Activated naive CD8-positive, alpha-beta T cell treated with anti-CD3 and anti-CD28 coated beads for 36 hours (primary cell): ENCODE results near the gene ASAP2. TPM values are rescaled to one million over a fixed set of nuclear protein-coding genes. Genes with fewer than 3 reads are reported as not detected.

Experiments used
- DNase-seq: peaks from one replicate; pipeline ENCODE4 v3.0.0; 2021
- H3K27ac Mint-ChIP-seq: one replicate; pipeline ENCODE4 v1.8.0; 2022; ENCODE audit warnings: mild to moderate bottlenecking, moderate library complexity, mixed read lengths
- H3K27me3 Mint-ChIP-seq: one replicate; pipeline ENCODE4 v1.8.0; 2022; ENCODE audit warnings: mild to moderate bottlenecking, mixed read lengths
- H3K36me3 Mint-ChIP-seq: one replicate; pipeline ENCODE4 v1.8.0; 2021; ENCODE audit warnings: mild to moderate bottlenecking, mixed read lengths
- H3K4me1 Mint-ChIP-seq: one replicate; pipeline ENCODE4 v1.8.0; 2021; ENCODE audit warnings: mixed read lengths
- H3K4me3 Mint-ChIP-seq: one replicate; pipeline ENCODE4 v1.8.0; 2022; ENCODE audit warnings: mild to moderate bottlenecking, moderate library complexity, mixed read lengths
- H3K9me3 Mint-ChIP-seq: one replicate; pipeline ENCODE4 v1.8.0; 2022; ENCODE audit warnings: mixed read lengths
- total RNA-seq, 2 experiments: library from RNA; stranded (reverse); gene quantifications; one replicate each; pipeline ENCODE4 v1.2.3, GENCODE V29; 2021

ASAP2 gene
- total RNA-seq, 2 experiments from 2014 or later: 0.04 to 0.12 TPM

- H3K27ac Mint-ChIP-seq: no peak overlapping the region
- peaks cover 12% of the 10 kb centered on the region for H3K27me3 Mint-ChIP-seq
- no peaks in the 10 kb centered on the region for H3K4me1 Mint-ChIP-seq
- H3K9me3 Mint-ChIP-seq: no peaks in the 10 kb centered on the region
- no peaks in the 10 kb centered on the region for H3K36me3 Mint-ChIP-seq
- H3K4me3 Mint-ChIP-seq: no peak overlapping the region
- no peak for DNase-seq
Observed at GRCh38 chr2:9174771-9175437, 31.7 kb upstream of the ASAP2 start.

GRCh38 chr2:9178110-9178903 is 28.3 kb upstream of the ASAP2 start:
- Mint-ChIP-seq H3K27ac (no peak overlapping the region), H3K27me3 (peaks cover 24% of the 10 kb centered on the region), H3K4me3 (no peak overlapping the region), H3K36me3 (no peaks in the 10 kb centered on the region), H3K9me3 (peaks cover 2% of the 10 kb centered on the region), H3K4me1 (no peaks in the 10 kb centered on the region)
- DNase-seq: no peak

GRCh38 chr2:9178904-9179571 is 27.6 kb upstream of the ASAP2 start:
- Mint-ChIP-seq H3K27ac (no peak overlapping the region), H3K4me3 (no peak overlapping the region), H3K27me3 (peaks cover 28% of the 10 kb centered on the region), H3K36me3 (no peaks in the 10 kb centered on the region), H3K4me1 (no peaks in the 10 kb centered on the region), H3K9me3 (peaks cover 2% of the 10 kb centered on the region)
- no peak for DNase-seq

- no peaks in the 10 kb centered on the region for H3K36me3 Mint-ChIP-seq
- H3K4me1 Mint-ChIP-seq: no peaks in the 10 kb centered on the region
- peaks cover 2% of the 10 kb centered on the region for H3K9me3 Mint-ChIP-seq
- peaks cover 29% of the 10 kb centered on the region for H3K27me3 Mint-ChIP-seq
- DNase-seq: no peak
- H3K4me3 Mint-ChIP-seq: no peak overlapping the region
- no peak overlapping the region for H3K27ac Mint-ChIP-seq
Observed at GRCh38 chr2:9179572-9180201, 26.9 kb upstream of the ASAP2 start.

- peaks cover 2% of the 10 kb centered on the region for H3K9me3 Mint-ChIP-seq
- no peak overlapping the region for H3K27ac Mint-ChIP-seq
- no peaks in the 10 kb centered on the region for H3K4me1 Mint-ChIP-seq
- no peak overlapping the region for H3K4me3 Mint-ChIP-seq
- no peak for DNase-seq
- no peaks in the 10 kb centered on the region for H3K36me3 Mint-ChIP-seq
- H3K27me3 Mint-ChIP-seq: peaks cover 31% of the 10 kb centered on the region
Observed at GRCh38 chr2:9184361-9184760, 22.3 kb upstream of the ASAP2 start.

- Mint-ChIP-seq H3K4me3 (no peak overlapping the region), H3K36me3 (no peaks in the 10 kb centered on the region), H3K4me1 (no peaks in the 10 kb centered on the region), H3K27ac (no peak overlapping the region), H3K9me3 (no peaks in the 10 kb centered on the region), H3K27me3 (peaks cover 18% of the 10 kb centered on the region)
- no peak for DNase-seq
Observed at GRCh38 chr2:9187620-9188214, 18.9 kb upstream of the ASAP2 start.

GRCh38 chr2:9188823-9189222 is 17.8 kb upstream of the ASAP2 start:
- no peaks in the 10 kb centered on the region for H3K36me3 Mint-ChIP-seq
- H3K9me3 Mint-ChIP-seq: no peaks in the 10 kb centered on the region
- H3K4me3 Mint-ChIP-seq: no peak overlapping the region
- no peak for DNase-seq
- no peak overlapping the region for H3K27ac Mint-ChIP-seq
- H3K27me3 Mint-ChIP-seq: peaks cover 9% of the 10 kb centered on the region
- no peaks in the 10 kb centered on the region for H3K4me1 Mint-ChIP-seq

GRCh38 chr2:9189901-9190300 is 16.7 kb upstream of the ASAP2 start:
- no peaks in the 10 kb centered on the region for H3K9me3 Mint-ChIP-seq

GRCh38 chr2:9191041-9191481 is 15.6 kb upstream of the ASAP2 start:
- Mint-ChIP-seq H3K4me3 (no peak overlapping the region), H3K36me3 (no peaks in the 10 kb centered on the region), H3K9me3 (no peaks in the 10 kb centered on the region), H3K27ac (no peak overlapping the region), H3K4me1 (no peaks in the 10 kb centered on the region), H3K27me3 (peaks cover 4% of the 10 kb centered on the region)
- no peak for DNase-seq

More at GRCh38 chr2:9189901-9190300, 16.7 kb upstream of the ASAP2 start:
- no peak overlapping the region for H3K27ac Mint-ChIP-seq
- H3K27me3 Mint-ChIP-seq: peaks cover under 1% of the 10 kb centered on the region
- no peaks in the 10 kb centered on the region for H3K36me3 Mint-ChIP-seq
- no peak overlapping the region for H3K4me3 Mint-ChIP-seq
- DNase-seq: no peak
- no peaks in the 10 kb centered on the region for H3K4me1 Mint-ChIP-seq

GRCh38 chr2:9192712-9193111 is 13.9 kb upstream of the ASAP2 start:
- H3K4me3 Mint-ChIP-seq: no peak overlapping the region
- no peak for DNase-seq
- no peaks in the 10 kb centered on the region for H3K36me3 Mint-ChIP-seq
- no peak overlapping the region for H3K27ac Mint-ChIP-seq
- H3K27me3 Mint-ChIP-seq: peaks cover 17% of the 10 kb centered on the region
- peaks cover 1% of the 10 kb centered on the region for H3K9me3 Mint-ChIP-seq
- no peaks in the 10 kb centered on the region for H3K4me1 Mint-ChIP-seq

- Mint-ChIP-seq H3K4me1 (no peaks in the 10 kb centered on the region), H3K4me3 (no peak overlapping the region), H3K9me3 (peaks cover 1% of the 10 kb centered on the region), H3K27ac (no peak overlapping the region), H3K27me3 (peaks cover 28% of the 10 kb centered on the region), H3K36me3 (no peaks in the 10 kb centered on the region)
- DNase-seq: no peak
Observed at GRCh38 chr2:9194352-9194751, 12.3 kb upstream of the ASAP2 start.

- no peak for DNase-seq
- H3K36me3 Mint-ChIP-seq: no peaks in the 10 kb centered on the region
- H3K27ac Mint-ChIP-seq: no peak overlapping the region
- H3K4me1 Mint-ChIP-seq: no peaks in the 10 kb centered on the region
- no peak overlapping the region for H3K4me3 Mint-ChIP-seq
- peaks cover 1% of the 10 kb centered on the region for H3K9me3 Mint-ChIP-seq
- H3K27me3 Mint-ChIP-seq: peaks cover 41% of the 10 kb centered on the region
Observed at GRCh38 chr2:9196637-9197036, 10.0 kb upstream of the ASAP2 start.

- H3K4me1 Mint-ChIP-seq: no peaks in the 10 kb centered on the region
- peaks cover 1% of the 10 kb centered on the region for H3K9me3 Mint-ChIP-seq
- no peak overlapping the region for H3K27ac Mint-ChIP-seq
- no peaks in the 10 kb centered on the region for H3K36me3 Mint-ChIP-seq
- H3K27me3 Mint-ChIP-seq: peaks cover 45% of the 10 kb centered on the region
- H3K4me3 Mint-ChIP-seq: no peak overlapping the region
- no peak for DNase-seq
Observed at GRCh38 chr2:9197916-9198315, 8.7 kb upstream of the ASAP2 start.

GRCh38 chr2:9199716-9200632 is 6.6 kb upstream of the ASAP2 start:
- Mint-ChIP-seq H3K27me3 (peaks cover 61% of the 10 kb centered on the region), H3K4me1 (no peaks in the 10 kb centered on the region), H3K9me3 (peaks cover 1% of the 10 kb centered on the region), H3K36me3 (no peaks in the 10 kb centered on the region), H3K4me3 (no peak overlapping the region), H3K27ac (no peak overlapping the region)
- no peak for DNase-seq
